K562 (cell line): ENCODE data around the gene KCTD21. TPM values are rescaled to one million over a fixed set of nuclear protein-coding genes. Genes with fewer than 3 reads are reported as not detected.

Source experiments
- ARNT ChIP-seq, 2 experiments: fragments of 450-650 bp; IDR thresholded peaks; 2 replicates each; pipeline ENCODE4 v1.6.1; 2016; ENCODE audit warnings: mild to moderate bottlenecking in 1 of 2
- BCOR ChIP-seq: fragments of 450-650 bp; IDR thresholded peaks from 2 replicates; pipeline ENCODE4 v1.6.1; 2016
- C11orf30 ChIP-seq: fragments of 450-650 bp; IDR thresholded peaks from 2 replicates; pipeline ENCODE4 v1.6.1; 2016; ENCODE audit warnings: low read depth, mild to moderate bottlenecking
- CBFA2T3 ChIP-seq: fragments of 450-650 bp; IDR thresholded peaks from 2 replicates; pipeline ENCODE4 v1.6.1; 2017
- ETV1 ChIP-seq: fragments of 450-650 bp; conservative IDR thresholded peaks from 2 replicates; pipeline ENCODE4 v1.6.1; 2016; ENCODE audit warnings: missing genetic modification characterization, control low read depth, low read depth, missing compliant biosample characterization
- FOSL1 ChIP-seq: fragments of 200-800 bp; sonication (Bioruptor generic); conservative IDR thresholded peaks from 2 replicates; pipeline ENCODE4 v1.6.1; 2016; ENCODE audit warnings: missing genetic modification characterization, missing compliant biosample characterization
- HDAC3 ChIP-seq: fragments of 450-650 bp; IDR thresholded peaks from 2 replicates; pipeline ENCODE4 v1.6.1; 2018; ENCODE audit warnings: borderline replicate concordance, mild to moderate bottlenecking, moderate library complexity; ENCODE audit not compliant: partially characterized antibody
- JUN ChIP-seq, 2 experiments: sonication (generic) in 1 of 2; formaldehyde crosslinking in 1 of 2; IDR thresholded peaks; 2 replicates each; pipeline versions ENCODE4 v1.6.1 to v1.8.0; 2012 to 2022; ENCODE audit warnings: borderline replicate concordance in 2 of 2, mild to moderate bottlenecking in 2 of 2, improper control_type of control experiment in 1 of 2, low read depth in 1 of 2, low read length in 1 of 2, missing genetic modification reagents in 1 of 2
- JUNB ChIP-seq: fragments of 450-650 bp; formaldehyde crosslinking; conservative IDR thresholded peaks from 2 replicates; pipeline ENCODE4 v1.4.0; 2020; ENCODE audit warnings: mild to moderate bottlenecking
- MBD2 ChIP-seq: sonication (generic); IDR thresholded peaks from 2 replicates; pipeline ENCODE4 v1.6.1; 2016; ENCODE audit warnings: low read depth, borderline replicate concordance
- NR1H2 ChIP-seq: sonication (generic); formaldehyde crosslinking; IDR thresholded peaks from 2 replicates; pipeline ENCODE4 v1.4.0; 2020; ENCODE audit warnings: mild to moderate bottlenecking, missing genetic modification reagents
- POLR2AphosphoS5 ChIP-seq: IDR thresholded peaks from 2 replicates; pipeline ENCODE4 v1.6.1; 2011; ENCODE audit warnings: mild to moderate bottlenecking, low read depth, low read length, moderate library complexity; ENCODE audit not compliant: control insufficient read depth, insufficient read depth
- RBM34 ChIP-seq: fragments of 200-400 bp; formaldehyde crosslinking; IDR thresholded peaks from 2 replicates; pipeline ENCODE4 v1.6.1; 2018; ENCODE audit warnings: low read length, borderline replicate concordance; ENCODE audit not compliant: insufficient read depth
- RHOXF2B ChIP-seq: fragments of 250-450 bp; sonication (Bioruptor Pico); conservative IDR thresholded peaks from 2 replicates; pipeline ENCODE4 v1.5.1; 2021
- SMAD2 ChIP-seq: fragments of 150-350 bp; IDR thresholded peaks from 2 replicates; pipeline ENCODE4 v1.6.1; 2014; ENCODE audit warnings: low read depth, mild to moderate bottlenecking, low read length
- SMAD4 ChIP-seq: fragments of 250-450 bp; sonication (Bioruptor Pico); conservative IDR thresholded peaks from 2 replicates; pipeline ENCODE4 v1.8.0; 2021; ENCODE audit warnings: inconsistent platforms, mild to moderate bottlenecking, moderate library complexity
- SMARCB1 ChIP-seq: IDR thresholded peaks from 2 replicates; pipeline ENCODE4 v1.6.1; 2011; ENCODE audit warnings: improper control_type of control experiment, low read depth; ENCODE audit not compliant: insufficient read length
- TEAD4 ChIP-seq, 2 experiments: sonication (generic) in 1 of 2; formaldehyde crosslinking in 1 of 2; IDR thresholded peaks; 2 replicates each; pipeline versions ENCODE4 v1.6.1 to v1.8.0; 2012 to 2022; ENCODE audit warnings: borderline replicate concordance in 1 of 2, inconsistent platforms in 1 of 2, low read length in 1 of 2, mild to moderate bottlenecking in 1 of 2, missing genetic modification reagents in 1 of 2
- ZFP1 ChIP-seq: fragments of 450-650 bp; formaldehyde crosslinking; IDR thresholded peaks from 2 replicates; pipeline ENCODE4 v1.4.0; 2020; ENCODE audit warnings: mild to moderate bottlenecking, mixed read lengths
- ZFX ChIP-seq: sonication (generic); formaldehyde crosslinking; IDR thresholded peaks from 2 replicates; pipeline ENCODE4 v1.8.0; 2022; ENCODE audit warnings: mild to moderate bottlenecking, missing genetic modification reagents, moderate library complexity
- ZNF253 ChIP-seq: fragments of 250-450 bp; sonication (Bioruptor Pico); conservative IDR thresholded peaks from 2 replicates; pipeline ENCODE4 v1.6.1; 2021; ENCODE audit warnings: mild to moderate bottlenecking
- ZNF408 ChIP-seq: fragments of 250-450 bp; sonication (Bioruptor Pico); IDR thresholded peaks from 2 replicates; pipeline ENCODE4 v1.4.0; 2020; ENCODE audit warnings: low read depth, mild to moderate bottlenecking, moderate library complexity
- ZNF780A ChIP-seq: fragments of 250-450 bp; sonication (Bioruptor Pico); IDR thresholded peaks from 2 replicates; pipeline ENCODE4 v1.5.0; 2021; ENCODE audit warnings: mild to moderate bottlenecking
- ZNF785 ChIP-seq: fragments of 250-450 bp; sonication (Bioruptor Pico); IDR thresholded peaks from 2 replicates; pipeline ENCODE4 v1.4.0; 2020; ENCODE audit warnings: mild to moderate bottlenecking
- polyA plus RNA-seq, 8 experiments: library from polyadenylated mRNA; depleted of rRNA in 4 of 8; stranded (reverse) in 5 of 8; unstranded in 3 of 8; fragments of >200 nt; fragmentation: Nextera tagmentation in 2 of 8; fragmentation: Illumina TruSeq in 1 of 8; extraction: Ambion mirVana in 2 of 8; extraction: Trizol in 1 of 8; gene quantifications; 2 replicates each; pipeline versions ENCODE4 v1.2.1 to v1.2.3, GENCODE V29; 2011 to 2014; ENCODE audit warnings: inconsistent platforms in 1 of 8, missing spikeins in 1 of 8
- total RNA-seq, 7 experiments: library from RNA; depleted of rRNA in 6 of 7; stranded (reverse); fragments of >200 nt in 6 of 7; fragmentation: Illumina TruSeq in 2 of 7; extraction: Trizol in 2 of 7; gene quantifications; 2 replicates each; pipeline versions ENCODE4 v1.2.1 to v1.2.3, GENCODE V29; 2011 to 2021; ENCODE audit warnings: low replicate concordance in 1 of 7
- TF ChIP-seq, protein P1 (sequence below): fragments of 450-650 bp; formaldehyde crosslinking; IDR thresholded peaks from 2 replicates; pipeline ENCODE4 v1.4.0; 2022; ENCODE audit warnings: missing genetic modification characterization
- TF ChIP-seq, protein P2 (sequence below): fragments of 450-650 bp; conservative IDR thresholded peaks from 2 replicates; pipeline ENCODE4 v1.6.1; 2016; ENCODE audit warnings: missing genetic modification characterization, low read depth, mild to moderate bottlenecking, control low read depth, missing compliant biosample characterization

Gene KCTD21
- total and polyA plus RNA-seq, 9 of the 15 experiments (the other 6 are each of a cell fraction or from before 2014, with no cell fraction given), result 0.34 to 5.4 (median 1.9) TPM

DNA sequence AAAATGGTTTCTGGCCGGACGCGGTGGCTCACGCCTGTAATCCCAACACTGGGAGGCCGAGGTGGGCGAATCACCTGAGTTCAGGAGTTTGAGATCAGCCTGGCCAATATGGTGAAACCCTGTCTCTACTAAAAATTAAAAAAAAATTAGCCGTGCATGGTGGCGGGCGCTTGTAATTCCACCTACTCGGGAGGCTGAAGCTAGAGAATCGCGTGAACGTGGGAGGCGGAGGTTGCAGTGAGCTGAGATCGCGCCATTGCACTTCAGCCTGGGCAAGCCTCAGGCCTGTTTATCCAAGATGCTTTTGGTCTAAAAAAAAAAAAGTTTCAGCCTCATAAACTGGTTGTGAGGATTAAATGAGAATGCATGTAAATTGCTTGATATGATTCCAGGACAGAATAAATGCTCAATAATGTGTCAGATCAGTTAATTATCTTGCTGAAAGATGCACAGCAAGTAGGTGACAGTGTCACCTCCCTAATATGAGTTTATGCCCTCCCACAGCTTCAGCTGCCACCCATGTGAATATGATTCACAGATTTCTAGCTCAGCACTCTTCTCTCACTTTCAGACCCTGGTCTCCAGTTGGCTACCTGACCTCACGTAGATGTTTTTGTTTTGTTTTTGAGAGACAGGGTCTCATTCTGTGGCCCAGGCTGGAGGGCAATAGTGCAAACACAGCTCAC lies 47.9 kb downstream of the KCTD21 start (continued):
- TF ChIP-seq TEAD4 (IDR thresholded peaks at IDR 0.05; ENCODE audit: low read length), result no peak
- no peak for TF ChIP-seq TEAD4 (CRISPR knock-in tag; IDR thresholded peaks at IDR 0.05; ENCODE audit: borderline replicate concordance)
- no peak for TF ChIP-seq ZFP1 (CRISPR knock-in tag)
- TF ChIP-seq ZNF408, result no peak
- no peak for TF ChIP-seq POLR2AphosphoS5
- no peak for TF ChIP-seq SMARCB1
- TF ChIP-seq ZNF785 (CRISPR knock-in tag), result no peak
- TF ChIP-seq SMAD4 (CRISPR knock-in tag), result no peak
- no peak for TF ChIP-seq HDAC3
- no peak for TF ChIP-seq JUN (IDR thresholded peaks at IDR 0.05; ENCODE audit: borderline replicate concordance, low read depth, low read length)
- no peak for TF ChIP-seq JUN (CRISPR knock-in tag; IDR thresholded peaks at IDR 0.05; ENCODE audit: borderline replicate concordance)
- no peak for TF ChIP-seq ZNF780A (CRISPR knock-in tag)
- TF ChIP-seq ETV1 (tag), result no peak
- no peak for TF ChIP-seq FOSL1 (tag)
- TF ChIP-seq, protein P1, sequence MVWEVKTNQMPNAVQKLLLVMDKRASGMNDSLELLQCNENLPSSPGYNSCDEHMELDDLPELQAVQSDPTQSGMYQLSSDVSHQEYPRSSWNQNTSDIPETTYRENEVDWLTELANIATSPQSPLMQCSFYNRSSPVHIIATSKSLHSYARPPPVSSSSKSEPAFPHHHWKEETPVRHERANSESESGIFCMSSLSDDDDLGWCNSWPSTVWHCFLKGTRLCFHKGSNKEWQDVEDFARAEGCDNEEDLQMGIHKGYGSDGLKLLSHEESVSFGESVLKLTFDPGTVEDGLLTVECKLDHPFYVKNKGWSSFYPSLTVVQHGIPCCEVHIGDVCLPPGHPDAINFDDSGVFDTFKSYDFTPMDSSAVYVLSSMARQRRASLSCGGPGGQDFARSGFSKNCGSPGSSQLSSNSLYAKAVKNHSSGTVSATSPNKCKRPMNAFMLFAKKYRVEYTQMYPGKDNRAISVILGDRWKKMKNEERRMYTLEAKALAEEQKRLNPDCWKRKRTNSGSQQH, result no peak
- TF ChIP-seq CBFA2T3, result no peak
- TF ChIP-seq MBD2, result no peak
- no peak for TF ChIP-seq C11orf30
- TF ChIP-seq BCOR, result peak; percentile 93
- no peak for TF ChIP-seq ZNF253 (CRISPR knock-in tag)
- no peak for TF ChIP-seq ARNT (IDR thresholded peaks at IDR 0.05)
- TF ChIP-seq ZFX (CRISPR knock-in tag), result no peak
- no peak for TF ChIP-seq SMAD2
- TF ChIP-seq RBM34, result no peak
- TF ChIP-seq RHOXF2B (CRISPR knock-in tag), result no peak
- TF ChIP-seq JUNB (CRISPR knock-in tag), result no peak
- no peak for TF ChIP-seq NR1H2
- TF ChIP-seq, protein P2, sequence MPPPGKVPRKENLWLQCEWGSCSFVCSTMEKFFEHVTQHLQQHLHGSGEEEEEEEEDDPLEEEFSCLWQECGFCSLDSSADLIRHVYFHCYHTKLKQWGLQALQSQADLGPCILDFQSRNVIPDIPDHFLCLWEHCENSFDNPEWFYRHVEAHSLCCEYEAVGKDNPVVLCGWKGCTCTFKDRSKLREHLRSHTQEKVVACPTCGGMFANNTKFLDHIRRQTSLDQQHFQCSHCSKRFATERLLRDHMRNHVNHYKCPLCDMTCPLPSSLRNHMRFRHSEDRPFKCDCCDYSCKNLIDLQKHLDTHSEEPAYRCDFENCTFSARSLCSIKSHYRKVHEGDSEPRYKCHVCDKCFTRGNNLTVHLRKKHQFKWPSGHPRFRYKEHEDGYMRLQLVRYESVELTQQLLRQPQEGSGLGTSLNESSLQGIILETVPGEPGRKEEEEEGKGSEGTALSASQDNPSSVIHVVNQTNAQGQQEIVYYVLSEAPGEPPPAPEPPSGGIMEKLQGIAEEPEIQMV (tag), result no peak
